ENCODE results near the gene ALOXE3. TPM values are rescaled to one million over a fixed set of nuclear protein-coding genes. Genes with fewer than 3 reads are reported as not detected.

The ALOXE3 gene
- total and polyA plus RNA-seq, 2 of the 8 experiments (the other 6 are each of a cell fraction or from before 2014, with no cell fraction given), result 0.26 TPM; not detected in 1

- no peak for TF ChIP-seq CHD7 (IDR thresholded peaks at IDR 0.05; ENCODE audit: insufficient replicate concordance, low read length)
- TF ChIP-seq MAFK (IDR thresholded peaks at IDR 0.05; ENCODE audit: low read depth, low read length), result no peak
- no peak for TF ChIP-seq KDM1A (IDR thresholded peaks at IDR 0.05; ENCODE audit: borderline replicate concordance, low read length)
- TF ChIP-seq RAD21 (IDR thresholded peaks at IDR 0.05 in 1 of 2, conservative IDR thresholded peaks at IDR 0.05 in 1 of 2; ENCODE audit: low read depth in 2 of 2, low read length in 2 of 2), result no peak
- no peak for TF ChIP-seq TCF12 (IDR thresholded peaks at IDR 0.05; ENCODE audit: low read depth, low read length)
- no peak for TF ChIP-seq MAX (IDR thresholded peaks at IDR 0.05)
- no peak for TF ChIP-seq RNF2 (IDR thresholded peaks at IDR 0.05; ENCODE audit: borderline replicate concordance, low read depth, low read length, missing control alignments, poor library complexity, severe bottlenecking)
- TF ChIP-seq TAF1 (IDR thresholded peaks at IDR 0.05; ENCODE audit: low read depth, low read length), result no peak
- TF ChIP-seq CBX8 (IDR thresholded peaks at IDR 0.05; ENCODE audit: borderline replicate concordance, low read depth, low read length), result no peak
- TF ChIP-seq POLR2AphosphoS5 (IDR thresholded peaks at IDR 0.05; ENCODE audit: low read depth, low read length), result no peak
- TF ChIP-seq POLR2A (IDR thresholded peaks at IDR 0.05; ENCODE audit: control extremely low read depth in 1 of 2, low read depth in 2 of 2, low read length in 2 of 2), result no peak
- no peak for TF ChIP-seq TBP (IDR thresholded peaks at IDR 0.05; ENCODE audit: low read depth, low read length)
Measured at GRCh38 chr17:8100763-8101162, 17.6 kb downstream of the ALOXE3 start (continued).

All from H1 (cell line).